Natural killer cell (primary cell): Measurements from ENCODE around the gene MARCHF10. TPM values are rescaled to one million over a fixed set of nuclear protein-coding genes. Genes with fewer than 3 reads are reported as not detected.

Source experiments
- ATAC-seq, 3 donors: fragments of 150-1000 bp in 2 of 3; fragments of 200-7000 bp in 1 of 3; cut with Tn5 transposase; 1 replicate in 1 of 3; 2 replicates in 2 of 3; pipeline ENCODE4 v1.10.0; 2021; ENCODE audit warnings: mild to moderate bottlenecking in 2 of 3, moderate library complexity in 2 of 3
- DNase-seq, 2 donors: peaks; one replicate each; pipeline versions ENCODE4 v3.0.0 to v3.0.0-alpha.2; 2013 to 2021; ENCODE audit warnings: mixed read lengths in 1 of 2
- H3K27ac ChIP-seq: one replicate; pipeline ENCODE4 v1.5.1; 2013; ENCODE audit warnings: mild to moderate bottlenecking, low read length
- H3K27me3 ChIP-seq: one replicate; pipeline ENCODE4 v1.6.1; 2013; ENCODE audit warnings: low read length; ENCODE audit not compliant: control insufficient read depth, insufficient read depth
- H3K36me3 ChIP-seq: one replicate; pipeline ENCODE4 v1.6.1; 2013; ENCODE audit warnings: low read length; ENCODE audit not compliant: control insufficient read depth, insufficient read depth
- H3K4me1 ChIP-seq: one replicate; pipeline ENCODE4 v1.6.1; 2013; ENCODE audit warnings: low read length; ENCODE audit not compliant: control insufficient read depth, insufficient read depth
- H3K4me3 ChIP-seq: one replicate; pipeline ENCODE4 v1.5.1; 2013; ENCODE audit warnings: low read length
- H3K9me3 ChIP-seq: one replicate; pipeline ENCODE4 v1.6.1; 2013; ENCODE audit warnings: low read length; ENCODE audit not compliant: control insufficient read depth, insufficient read depth
- H3K27ac Mint-ChIP-seq, 2 donors: one replicate each; pipeline ENCODE4 v1.8.0; 2022; ENCODE audit warnings: mild to moderate bottlenecking in 2 of 2, mixed read lengths in 2 of 2, moderate library complexity in 1 of 2
- H3K27me3 Mint-ChIP-seq, 2 donors: one replicate each; pipeline ENCODE4 v1.8.0; 2022; ENCODE audit warnings: low read depth in 2 of 2, mixed read lengths in 2 of 2
- H3K36me3 Mint-ChIP-seq: one replicate; pipeline ENCODE4 v1.8.0; 2022; ENCODE audit warnings: mixed read lengths
- H3K4me1 Mint-ChIP-seq, 2 donors: one replicate each; pipeline ENCODE4 v1.8.0; 2022; ENCODE audit warnings: mixed read lengths in 2 of 2
- H3K4me3 Mint-ChIP-seq: one replicate; pipeline ENCODE4 v1.8.0; 2022; ENCODE audit warnings: mild to moderate bottlenecking, moderate library complexity, mixed read lengths
- H3K9me3 Mint-ChIP-seq, 2 donors: one replicate each; pipeline ENCODE4 v1.8.0; 2022; ENCODE audit warnings: mixed read lengths in 2 of 2
- WGBS: methylation state at CpG from one replicate; pipeline ENCODE4 v1.1.7; 2013; ENCODE audit warnings: missing lambda C conversion rate; ENCODE audit not compliant: insufficient coverage; 5-methylcytosine and 5-hydroxymethylcytosine counted together
- intact Hi-C: fragments of 100-400 bp; cut with micrococcal nuclease; formaldehyde crosslinking; loops from one replicate; pipeline ENCODE4 v1.14.2; 2022
- total RNA-seq, 4 donors: library from RNA; stranded (reverse); fragments of 120-200 nt in 1 of 4; gene quantifications; one replicate each; pipeline versions ENCODE4 v1.2.3 to v1.2.4, GENCODE V29; 2013 to 2022
- TF ChIP-seq, protein P1 (sequence below): fragments of 200-600 bp; IDR thresholded peaks from one replicate; pipeline ENCODE4 v1.8.0; 2022; ENCODE audit warnings: antibody characterized with exemption

MARCHF10 gene
- total RNA-seq, 3 donors from 2014 or later (not counting 1 experiment from before 2014, with no cell fraction given): 0.35 to 1.2 (median 0.40) TPM

DNA sequence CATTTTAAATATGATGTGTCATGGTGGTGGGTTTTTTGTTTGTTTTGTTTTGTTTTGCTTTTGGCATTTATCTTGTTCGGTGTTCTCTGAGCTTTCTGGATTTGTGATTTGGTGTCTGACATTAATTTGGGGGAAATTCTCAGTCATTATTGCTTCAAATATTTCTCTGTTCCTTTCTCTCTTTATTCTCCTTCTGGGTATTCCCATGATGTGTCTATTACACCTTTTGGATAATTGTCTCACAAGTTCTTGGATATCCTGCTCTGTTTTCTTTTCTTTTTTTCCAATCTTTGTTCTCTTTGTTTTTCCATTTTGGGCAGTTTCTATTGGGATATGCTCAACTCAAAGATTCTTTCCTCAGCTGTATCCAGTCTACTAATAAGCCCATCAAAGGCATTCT lies 88.5 kb downstream of the MARCHF10 start:
- Mint-ChIP-seq H3K36me3 (no peaks in the 10 kb centered on the region), H3K4me3 (no peak overlapping the region), H3K4me1 (peaks cover 43 to 47% of the 10 kb centered on the region in 2 donors), H3K27ac (peak overlapping the region; percentile 7 to 61), H3K9me3 (no peaks in the 10 kb centered on the region), H3K27me3 (no peaks in the 10 kb centered on the region)
- Histone ChIP-seq H3K4me1 (peaks cover 27% of the 10 kb centered on the region), H3K27me3 (no peaks in the 10 kb centered on the region), H3K9me3 (no peaks in the 10 kb centered on the region), H3K4me3 (no peak overlapping the region), H3K27ac (no peak overlapping the region), H3K36me3 (no peaks in the 10 kb centered on the region)
- ATAC-seq: no peak
- TF ChIP-seq, protein P1, sequence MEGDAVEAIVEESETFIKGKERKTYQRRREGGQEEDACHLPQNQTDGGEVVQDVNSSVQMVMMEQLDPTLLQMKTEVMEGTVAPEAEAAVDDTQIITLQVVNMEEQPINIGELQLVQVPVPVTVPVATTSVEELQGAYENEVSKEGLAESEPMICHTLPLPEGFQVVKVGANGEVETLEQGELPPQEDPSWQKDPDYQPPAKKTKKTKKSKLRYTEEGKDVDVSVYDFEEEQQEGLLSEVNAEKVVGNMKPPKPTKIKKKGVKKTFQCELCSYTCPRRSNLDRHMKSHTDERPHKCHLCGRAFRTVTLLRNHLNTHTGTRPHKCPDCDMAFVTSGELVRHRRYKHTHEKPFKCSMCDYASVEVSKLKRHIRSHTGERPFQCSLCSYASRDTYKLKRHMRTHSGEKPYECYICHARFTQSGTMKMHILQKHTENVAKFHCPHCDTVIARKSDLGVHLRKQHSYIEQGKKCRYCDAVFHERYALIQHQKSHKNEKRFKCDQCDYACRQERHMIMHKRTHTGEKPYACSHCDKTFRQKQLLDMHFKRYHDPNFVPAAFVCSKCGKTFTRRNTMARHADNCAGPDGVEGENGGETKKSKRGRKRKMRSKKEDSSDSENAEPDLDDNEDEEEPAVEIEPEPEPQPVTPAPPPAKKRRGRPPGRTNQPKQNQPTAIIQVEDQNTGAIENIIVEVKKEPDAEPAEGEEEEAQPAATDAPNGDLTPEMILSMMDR: no peak
- DNase-seq: no peak
- intact Hi-C loops: no loop called here
- WGBS: 80% methylated on average over 1 of the region's 1 CpG

DNA sequence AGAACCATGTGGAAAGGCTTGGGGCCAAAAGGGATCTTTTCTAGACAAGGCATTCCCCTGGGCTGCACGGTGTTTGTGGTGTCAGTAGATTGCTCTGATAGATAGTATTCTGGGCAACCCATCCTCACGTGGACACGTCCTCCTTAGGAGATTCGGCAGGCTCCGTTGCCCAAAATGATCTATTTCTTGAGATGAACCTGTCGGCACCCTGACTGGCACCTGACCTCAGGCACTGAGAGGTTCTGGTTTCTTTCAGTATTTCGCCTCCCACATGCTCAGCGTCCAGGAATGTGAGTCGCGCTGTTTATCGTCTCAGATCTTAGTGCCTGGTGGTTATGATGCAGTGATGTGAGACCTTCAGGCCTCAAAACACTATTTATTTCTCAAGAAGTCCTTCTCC lies 89.7 kb downstream of the MARCHF10 start:
- peaks cover 32 to 36% of the 10 kb centered on the region in 2 donors for H3K4me1 Mint-ChIP-seq
- intact Hi-C loops: no loop called here
- ATAC-seq (peak in 2 of 3 donors; percentile 35 to 43), DNase-seq (no peak)
- H3K4me3 ChIP-seq: no peak overlapping the region
- H3K27me3 Mint-ChIP-seq: no peaks in the 10 kb centered on the region
- 53% methylated on average over 11 of the region's 11 CpGs for WGBS
- no peak overlapping the region for H3K4me3 Mint-ChIP-seq
- no peak overlapping the region for H3K27ac ChIP-seq
- TF ChIP-seq, protein P1: no peak
- no peaks in the 10 kb centered on the region for H3K27me3 ChIP-seq
- peak overlapping the region; percentile 1 to 34 for H3K27ac Mint-ChIP-seq
- H3K36me3 Mint-ChIP-seq: no peaks in the 10 kb centered on the region
- peaks cover 17% of the 10 kb centered on the region for H3K4me1 ChIP-seq
- H3K9me3 ChIP-seq: no peaks in the 10 kb centered on the region
- no peaks in the 10 kb centered on the region for H3K36me3 ChIP-seq
- no peaks in the 10 kb centered on the region for H3K9me3 Mint-ChIP-seq

DNA sequence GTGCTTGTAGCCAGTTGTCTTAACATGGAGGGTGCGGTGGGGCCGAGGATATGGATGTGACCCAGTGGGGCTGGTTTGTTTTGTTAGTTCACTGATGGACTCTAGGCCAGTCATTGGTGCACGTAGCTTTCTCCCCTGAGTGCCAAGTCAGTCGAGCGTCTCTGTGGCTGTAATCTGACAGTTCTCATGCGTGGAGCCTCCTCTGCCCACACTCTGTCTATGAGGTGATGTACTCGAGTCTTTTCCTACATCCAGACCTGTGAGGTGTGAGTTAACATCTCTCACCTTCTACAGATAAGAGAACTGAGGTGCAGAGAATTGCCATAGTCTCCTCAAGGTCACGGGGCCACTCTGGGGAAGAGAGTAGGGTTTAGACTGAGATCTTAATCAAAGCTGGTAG lies 90.2 kb downstream of the MARCHF10 start:
- Histone ChIP-seq H3K4me1 (peaks cover 17% of the 10 kb centered on the region), H3K36me3 (no peaks in the 10 kb centered on the region), H3K9me3 (no peaks in the 10 kb centered on the region), H3K27ac (no peak overlapping the region), H3K4me3 (no peak overlapping the region), H3K27me3 (no peaks in the 10 kb centered on the region)
- Mint-ChIP-seq H3K36me3 (no peaks in the 10 kb centered on the region), H3K27ac (peak overlapping the region; percentile 1 to 34), H3K4me3 (no peak overlapping the region), H3K27me3 (no peaks in the 10 kb centered on the region), H3K4me1 (peaks cover 30 to 34% of the 10 kb centered on the region in 2 donors), H3K9me3 (no peaks in the 10 kb centered on the region)
- DNase-seq (no peak), ATAC-seq (peak; percentile 22 to 62 (median 48))
- TF ChIP-seq, protein P1: no peak
- 73% methylated on average over 7 of the region's 8 CpGs for WGBS
- intact Hi-C loops: no loop called here

DNA sequence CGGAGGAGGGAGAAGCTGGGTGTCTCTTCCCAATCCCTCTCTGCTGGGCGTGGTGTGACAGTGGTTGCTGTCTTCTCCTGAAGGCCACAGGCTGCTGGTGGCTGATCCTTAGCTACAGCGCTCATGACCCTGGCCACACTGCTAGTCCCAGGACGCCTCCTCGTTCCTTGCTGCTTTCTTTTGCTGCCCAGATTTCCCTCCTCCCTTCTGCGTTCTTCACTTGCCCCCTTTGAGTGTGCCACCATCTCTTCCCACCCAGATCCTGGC lies 90.6 kb downstream of the MARCHF10 start:
- Mint-ChIP-seq H3K27me3 (no peaks in the 10 kb centered on the region), H3K9me3 (no peaks in the 10 kb centered on the region), H3K4me1 (peaks cover 30 to 34% of the 10 kb centered on the region in 2 donors), H3K27ac (peak overlapping the region; percentile 1 to 34), H3K4me3 (no peak overlapping the region), H3K36me3 (no peaks in the 10 kb centered on the region)
- no peaks in the 10 kb centered on the region for H3K9me3 ChIP-seq
- no peak for ATAC-seq
- H3K27me3 ChIP-seq: no peaks in the 10 kb centered on the region
- no peak overlapping the region for H3K27ac ChIP-seq
- 97% methylated on average over 6 of the region's 6 CpGs for WGBS
- H3K4me3 ChIP-seq: no peak overlapping the region
- TF ChIP-seq, protein P1: no peak
- peaks cover 17% of the 10 kb centered on the region for H3K4me1 ChIP-seq
- H3K36me3 ChIP-seq: no peaks in the 10 kb centered on the region
- intact Hi-C loops: no loop called here
- DNase-seq: no peak
